Measurements from ENCODE around the gene CLPTM1.

DNA sequence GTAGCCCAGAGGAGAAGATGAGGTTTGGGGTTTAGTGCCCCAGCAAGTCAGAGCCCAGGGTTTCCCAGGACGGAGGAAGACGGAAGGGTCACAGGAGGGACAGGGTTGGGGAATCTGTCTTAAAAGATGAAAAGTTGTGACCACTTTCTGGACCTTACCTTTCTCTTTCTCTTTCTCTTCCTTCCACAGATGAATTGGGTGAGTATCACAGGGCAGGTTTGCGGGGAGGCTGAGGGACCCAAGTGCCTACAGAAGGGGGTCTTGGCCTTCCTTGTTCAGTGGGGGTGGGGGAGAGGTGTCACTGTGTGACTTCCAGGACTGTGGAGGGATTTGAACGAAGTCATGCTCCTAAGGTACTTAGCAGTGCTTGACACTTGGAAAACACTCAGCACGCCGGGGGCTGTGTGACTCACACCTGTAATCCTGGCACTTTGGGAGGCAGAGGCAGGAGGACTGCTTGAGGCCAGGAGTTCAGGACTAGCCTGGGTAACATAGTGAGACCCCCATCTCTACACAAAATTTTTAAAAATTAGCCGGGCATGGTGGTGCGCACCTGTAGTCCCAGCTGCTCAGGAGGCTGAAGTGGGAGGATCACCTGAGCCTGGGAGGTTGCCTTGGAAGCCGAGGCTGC, 54.6 kb downstream of the CLPTM1 start:
- TF ChIP-seq, protein P1, sequence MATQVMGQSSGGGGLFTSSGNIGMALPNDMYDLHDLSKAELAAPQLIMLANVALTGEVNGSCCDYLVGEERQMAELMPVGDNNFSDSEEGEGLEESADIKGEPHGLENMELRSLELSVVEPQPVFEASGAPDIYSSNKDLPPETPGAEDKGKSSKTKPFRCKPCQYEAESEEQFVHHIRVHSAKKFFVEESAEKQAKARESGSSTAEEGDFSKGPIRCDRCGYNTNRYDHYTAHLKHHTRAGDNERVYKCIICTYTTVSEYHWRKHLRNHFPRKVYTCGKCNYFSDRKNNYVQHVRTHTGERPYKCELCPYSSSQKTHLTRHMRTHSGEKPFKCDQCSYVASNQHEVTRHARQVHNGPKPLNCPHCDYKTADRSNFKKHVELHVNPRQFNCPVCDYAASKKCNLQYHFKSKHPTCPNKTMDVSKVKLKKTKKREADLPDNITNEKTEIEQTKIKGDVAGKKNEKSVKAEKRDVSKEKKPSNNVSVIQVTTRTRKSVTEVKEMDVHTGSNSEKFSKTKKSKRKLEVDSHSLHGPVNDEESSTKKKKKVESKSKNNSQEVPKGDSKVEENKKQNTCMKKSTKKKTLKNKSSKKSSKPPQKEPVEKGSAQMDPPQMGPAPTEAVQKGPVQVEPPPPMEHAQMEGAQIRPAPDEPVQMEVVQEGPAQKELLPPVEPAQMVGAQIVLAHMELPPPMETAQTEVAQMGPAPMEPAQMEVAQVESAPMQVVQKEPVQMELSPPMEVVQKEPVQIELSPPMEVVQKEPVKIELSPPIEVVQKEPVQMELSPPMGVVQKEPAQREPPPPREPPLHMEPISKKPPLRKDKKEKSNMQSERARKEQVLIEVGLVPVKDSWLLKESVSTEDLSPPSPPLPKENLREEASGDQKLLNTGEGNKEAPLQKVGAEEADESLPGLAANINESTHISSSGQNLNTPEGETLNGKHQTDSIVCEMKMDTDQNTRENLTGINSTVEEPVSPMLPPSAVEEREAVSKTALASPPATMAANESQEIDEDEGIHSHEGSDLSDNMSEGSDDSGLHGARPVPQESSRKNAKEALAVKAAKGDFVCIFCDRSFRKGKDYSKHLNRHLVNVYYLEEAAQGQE (IDR thresholded peaks at IDR 0.05; ENCODE audit: low read depth, low read length), result no peak
- TF ChIP-seq, protein P2, sequence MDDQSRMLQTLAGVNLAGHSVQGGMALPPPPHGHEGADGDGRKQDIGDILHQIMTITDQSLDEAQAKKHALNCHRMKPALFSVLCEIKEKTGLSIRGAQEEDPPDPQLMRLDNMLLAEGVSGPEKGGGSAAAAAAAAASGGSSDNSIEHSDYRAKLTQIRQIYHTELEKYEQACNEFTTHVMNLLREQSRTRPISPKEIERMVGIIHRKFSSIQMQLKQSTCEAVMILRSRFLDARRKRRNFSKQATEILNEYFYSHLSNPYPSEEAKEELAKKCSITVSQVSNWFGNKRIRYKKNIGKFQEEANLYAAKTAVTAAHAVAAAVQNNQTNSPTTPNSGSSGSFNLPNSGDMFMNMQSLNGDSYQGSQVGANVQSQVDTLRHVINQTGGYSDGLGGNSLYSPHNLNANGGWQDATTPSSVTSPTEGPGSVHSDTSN (IDR thresholded peaks at IDR 0.05), result no peak
- TF ChIP-seq, protein P3, sequence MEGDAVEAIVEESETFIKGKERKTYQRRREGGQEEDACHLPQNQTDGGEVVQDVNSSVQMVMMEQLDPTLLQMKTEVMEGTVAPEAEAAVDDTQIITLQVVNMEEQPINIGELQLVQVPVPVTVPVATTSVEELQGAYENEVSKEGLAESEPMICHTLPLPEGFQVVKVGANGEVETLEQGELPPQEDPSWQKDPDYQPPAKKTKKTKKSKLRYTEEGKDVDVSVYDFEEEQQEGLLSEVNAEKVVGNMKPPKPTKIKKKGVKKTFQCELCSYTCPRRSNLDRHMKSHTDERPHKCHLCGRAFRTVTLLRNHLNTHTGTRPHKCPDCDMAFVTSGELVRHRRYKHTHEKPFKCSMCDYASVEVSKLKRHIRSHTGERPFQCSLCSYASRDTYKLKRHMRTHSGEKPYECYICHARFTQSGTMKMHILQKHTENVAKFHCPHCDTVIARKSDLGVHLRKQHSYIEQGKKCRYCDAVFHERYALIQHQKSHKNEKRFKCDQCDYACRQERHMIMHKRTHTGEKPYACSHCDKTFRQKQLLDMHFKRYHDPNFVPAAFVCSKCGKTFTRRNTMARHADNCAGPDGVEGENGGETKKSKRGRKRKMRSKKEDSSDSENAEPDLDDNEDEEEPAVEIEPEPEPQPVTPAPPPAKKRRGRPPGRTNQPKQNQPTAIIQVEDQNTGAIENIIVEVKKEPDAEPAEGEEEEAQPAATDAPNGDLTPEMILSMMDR (IDR thresholded peaks at IDR 0.05), result no peak
- TF ChIP-seq SMC3 (IDR thresholded peaks at IDR 0.05; ENCODE audit: low read depth, low read length), result no peak
- TF ChIP-seq FOXM1 (IDR thresholded peaks at IDR 0.05; ENCODE audit: low read depth), result no peak
- TF ChIP-seq TAF1 (IDR thresholded peaks at IDR 0.05; ENCODE audit: borderline replicate concordance, low read depth, low read length), result no peak
- TF ChIP-seq GATA2 (CRISPR knock-in tag; IDR thresholded peaks at IDR 0.05), result no peak
- TF ChIP-seq CHD2 (IDR thresholded peaks at IDR 0.05; ENCODE audit: low read length, partially characterized antibody), result no peak
- no peak for TF ChIP-seq RXRA (IDR thresholded peaks at IDR 0.05; ENCODE audit: borderline replicate concordance, low read depth)
- TF ChIP-seq SIN3A (IDR thresholded peaks at IDR 0.05; ENCODE audit: borderline replicate concordance, low read depth, low read length), result no peak
- no peak for TF ChIP-seq EP300 (IDR thresholded peaks at IDR 0.05; ENCODE audit: borderline replicate concordance in 1 of 2, low read depth in 1 of 2, low read length in 1 of 2)
- TF ChIP-seq, protein P4, sequence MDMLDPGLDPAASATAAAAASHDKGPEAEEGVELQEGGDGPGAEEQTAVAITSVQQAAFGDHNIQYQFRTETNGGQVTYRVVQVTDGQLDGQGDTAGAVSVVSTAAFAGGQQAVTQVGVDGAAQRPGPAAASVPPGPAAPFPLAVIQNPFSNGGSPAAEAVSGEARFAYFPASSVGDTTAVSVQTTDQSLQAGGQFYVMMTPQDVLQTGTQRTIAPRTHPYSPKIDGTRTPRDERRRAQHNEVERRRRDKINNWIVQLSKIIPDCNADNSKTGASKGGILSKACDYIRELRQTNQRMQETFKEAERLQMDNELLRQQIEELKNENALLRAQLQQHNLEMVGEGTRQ (IDR thresholded peaks at IDR 0.05; ENCODE audit: borderline replicate concordance, low read depth, low read length), result no peak
- TF ChIP-seq, protein P5, sequence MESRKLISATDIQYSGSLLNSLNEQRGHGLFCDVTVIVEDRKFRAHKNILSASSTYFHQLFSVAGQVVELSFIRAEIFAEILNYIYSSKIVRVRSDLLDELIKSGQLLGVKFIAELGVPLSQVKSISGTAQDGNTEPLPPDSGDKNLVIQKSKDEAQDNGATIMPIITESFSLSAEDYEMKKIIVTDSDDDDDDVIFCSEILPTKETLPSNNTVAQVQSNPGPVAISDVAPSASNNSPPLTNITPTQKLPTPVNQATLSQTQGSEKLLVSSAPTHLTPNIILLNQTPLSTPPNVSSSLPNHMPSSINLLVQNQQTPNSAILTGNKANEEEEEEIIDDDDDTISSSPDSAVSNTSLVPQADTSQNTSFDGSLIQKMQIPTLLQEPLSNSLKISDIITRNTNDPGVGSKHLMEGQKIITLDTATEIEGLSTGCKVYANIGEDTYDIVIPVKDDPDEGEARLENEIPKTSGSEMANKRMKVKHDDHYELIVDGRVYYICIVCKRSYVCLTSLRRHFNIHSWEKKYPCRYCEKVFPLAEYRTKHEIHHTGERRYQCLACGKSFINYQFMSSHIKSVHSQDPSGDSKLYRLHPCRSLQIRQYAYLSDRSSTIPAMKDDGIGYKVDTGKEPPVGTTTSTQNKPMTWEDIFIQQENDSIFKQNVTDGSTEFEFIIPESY (IDR thresholded peaks at IDR 0.05; ENCODE audit: borderline replicate concordance, low read depth), result no peak

Measured in SK-N-SH (cell line).